WTC11 (cell line): ENCODE measurements around the gene ARHGEF17. TPM values are rescaled to one million over a fixed set of nuclear protein-coding genes. Genes with fewer than 3 reads are reported as not detected.

ENCODE experiments used
- ATAC-seq: fragments of 200-7000 bp; cut with Tn5 transposase; 2 replicates; pipeline ENCODE4 v1.10.0; 2021; ENCODE audit warnings: mild to moderate bottlenecking, moderate library complexity
- CTCF ChIA-PET: fragments of 300-600 bp; sonication (Branson Sonifier 250); formaldehyde crosslinking; loops from one replicate; lab custom pipeline; 2021; ENCODE audit warnings: antibody characterized with exemption; lab: Charles Lee
- POLR2A ChIA-PET: fragments of 350-600 bp; sonication (Branson Sonifier 250); formaldehyde crosslinking; loops from one replicate; lab custom pipeline; 2021; ENCODE audit warnings: antibody characterized with exemption; lab: Charles Lee
- DNase-seq: peaks from one replicate; pipeline ENCODE4 v3.0.0; 2021; ENCODE audit warnings: low spot score
- H3K27ac Mint-ChIP-seq: 2 replicates; pipeline ENCODE4 v1.8.0; 2021; ENCODE audit warnings: mixed read lengths
- H3K27me3 Mint-ChIP-seq: 2 replicates; pipeline ENCODE4 v1.8.0; 2021; ENCODE audit warnings: low read depth, mild to moderate bottlenecking, moderate library complexity, mixed read lengths
- H3K36me3 Mint-ChIP-seq: 2 replicates; pipeline ENCODE4 v1.8.0; 2021; ENCODE audit warnings: mixed read lengths
- H3K4me1 Mint-ChIP-seq: 2 replicates; pipeline ENCODE4 v1.8.0; 2022; ENCODE audit warnings: mixed read lengths
- H3K4me3 Mint-ChIP-seq: 2 replicates; pipeline ENCODE4 v1.8.0; 2021; ENCODE audit warnings: mild to moderate bottlenecking, moderate library complexity, mixed read lengths
- H3K9me3 Mint-ChIP-seq: 2 replicates; pipeline ENCODE4 v1.8.0; 2021; ENCODE audit warnings: mixed read lengths
- ATF2 ChIP-seq: sonication (generic); formaldehyde crosslinking; IDR thresholded peaks from 2 replicates; pipeline ENCODE4 v1.8.1; 2022; ENCODE audit warnings: low read depth, missing genetic modification reagents, borderline replicate concordance
- CREM ChIP-seq: sonication (generic); formaldehyde crosslinking; IDR thresholded peaks from 2 replicates; pipeline ENCODE4 v1.8.1; 2022; ENCODE audit warnings: mild to moderate bottlenecking, missing genetic modification reagents, moderate library complexity
- CTCF ChIP-seq: fragments of 200-600 bp; IDR thresholded peaks from 2 replicates; pipeline ENCODE4 v1.8.0; 2022; ENCODE audit warnings: antibody characterized with exemption
- EMX1 ChIP-seq: fragments of 250-450 bp; sonication (Bioruptor Pico); IDR thresholded peaks from 2 replicates; pipeline ENCODE4 v1.8.0; 2021; ENCODE audit warnings: mild to moderate bottlenecking
- ESRRA ChIP-seq: sonication (generic); formaldehyde crosslinking; IDR thresholded peaks from 2 replicates; pipeline ENCODE4 v1.8.1; 2022; ENCODE audit warnings: mild to moderate bottlenecking, missing genetic modification reagents, borderline replicate concordance
- ETV6 ChIP-seq: sonication (generic); formaldehyde crosslinking; IDR thresholded peaks from 2 replicates; pipeline ENCODE4 v1.8.1; 2022; ENCODE audit warnings: mild to moderate bottlenecking, missing genetic modification reagents
- FOXK1 ChIP-seq: sonication (generic); formaldehyde crosslinking; IDR thresholded peaks from 2 replicates; pipeline ENCODE4 v1.8.0; 2022; ENCODE audit warnings: mild to moderate bottlenecking, moderate library complexity, missing genetic modification reagents
- FOXP4 ChIP-seq: sonication (generic); formaldehyde crosslinking; IDR thresholded peaks from 2 replicates; pipeline ENCODE4 v1.8.0; 2022; ENCODE audit warnings: mild to moderate bottlenecking, missing genetic modification reagents
- GTF2I ChIP-seq: fragments of 250-450 bp; sonication (Bioruptor Pico); conservative IDR thresholded peaks from 2 replicates; pipeline ENCODE4 v1.4.0; 2021; ENCODE audit warnings: mild to moderate bottlenecking
- KAT7 ChIP-seq: sonication (generic); formaldehyde crosslinking; IDR thresholded peaks from 2 replicates; pipeline ENCODE4 v1.8.1; 2023; ENCODE audit warnings: missing genetic modification reagents, mild to moderate bottlenecking, borderline replicate concordance
- MAX ChIP-seq: sonication (generic); formaldehyde crosslinking; IDR thresholded peaks from 2 replicates; pipeline ENCODE4 v1.8.0; 2022; ENCODE audit warnings: mild to moderate bottlenecking, missing genetic modification reagents
- NFATC4 ChIP-seq: fragments of 250-450 bp; sonication (Bioruptor Pico); IDR thresholded peaks from 2 replicates; pipeline ENCODE4 v1.9.0; 2021; ENCODE audit warnings: mild to moderate bottlenecking
- NFYB ChIP-seq: sonication (generic); formaldehyde crosslinking; conservative IDR thresholded peaks from 2 replicates; pipeline ENCODE4 v1.8.0; 2022; ENCODE audit warnings: low read depth, missing genetic modification reagents
- NR3C1 ChIP-seq: sonication (generic); formaldehyde crosslinking; conservative IDR thresholded peaks from 2 replicates; pipeline ENCODE4 v1.8.1; 2023; ENCODE audit warnings: low read depth, mild to moderate bottlenecking, missing genetic modification reagents
- PREB ChIP-seq: sonication (generic); formaldehyde crosslinking; IDR thresholded peaks from 2 replicates; pipeline ENCODE4 v1.8.1; 2022; ENCODE audit warnings: mild to moderate bottlenecking, missing genetic modification reagents, moderate library complexity, borderline replicate concordance
- RELA ChIP-seq: sonication (generic); formaldehyde crosslinking; IDR thresholded peaks from 2 replicates; pipeline ENCODE4 v1.8.1; 2022; ENCODE audit warnings: missing genetic modification reagents, mild to moderate bottlenecking, borderline replicate concordance
- SOX15 ChIP-seq: fragments of 250-450 bp; sonication (Bioruptor Pico); IDR thresholded peaks from 2 replicates; pipeline ENCODE4 v1.9.0; 2021; ENCODE audit warnings: mild to moderate bottlenecking
- TEAD4 ChIP-seq: sonication (generic); formaldehyde crosslinking; IDR thresholded peaks from 2 replicates; pipeline ENCODE4 v1.8.0; 2022; ENCODE audit warnings: mild to moderate bottlenecking, missing genetic modification reagents
- TP53 ChIP-seq: sonication (generic); formaldehyde crosslinking; IDR thresholded peaks from 2 replicates; pipeline ENCODE4 v1.8.1; 2023; ENCODE audit warnings: mild to moderate bottlenecking, missing genetic modification reagents
- ZSCAN18 ChIP-seq: fragments of 250-450 bp; sonication (Bioruptor Pico); IDR thresholded peaks from 2 replicates; pipeline ENCODE4 v2.1.2; 2022; ENCODE audit warnings: mild to moderate bottlenecking, moderate library complexity
- total RNA-seq: library from RNA; stranded (reverse); gene quantifications from 3 replicates; pipeline ENCODE4 v1.2.3, GENCODE V29; 2021

ARHGEF17 gene
- total RNA-seq, 1 experiment from 2014 or later, result 18.2 TPM

- TF ChIP-seq ATF2 (CRISPR knock-in tag) (no peak), RELA (CRISPR knock-in tag) (no peak), ZSCAN18 (CRISPR knock-in tag) (no peak)
Measured at GRCh38 chr11:73398721-73399120, 90.6 kb downstream of the ARHGEF17 start (continued).

- no peak for TF ChIP-seq TP53 (CRISPR knock-in tag)
- TF ChIP-seq FOXK1 (CRISPR knock-in tag), result no peak
- no peak for TF ChIP-seq TEAD4 (CRISPR knock-in tag)
- TF ChIP-seq KAT7, result no peak
- TF ChIP-seq PREB (CRISPR knock-in tag), result no peak
- no peak for TF ChIP-seq CREM (CRISPR knock-in tag)
- no peak for TF ChIP-seq ESRRA
- no peak for TF ChIP-seq ETV6
- TF ChIP-seq NFYB (CRISPR knock-in tag), result no peak
- TF ChIP-seq EMX1 (CRISPR knock-in tag), result no peak
- TF ChIP-seq NR3C1 (CRISPR knock-in tag), result no peak
- TF ChIP-seq GTF2I, result no peak
- TF ChIP-seq MAX (CRISPR knock-in tag), result no peak
- TF ChIP-seq CTCF, result no peak
- no peak for TF ChIP-seq NFATC4 (CRISPR knock-in tag)
- TF ChIP-seq FOXP4 (CRISPR knock-in tag), result no peak
- TF ChIP-seq SOX15 (CRISPR knock-in tag), result no peak
- H3K27ac Mint-ChIP-seq, result no peak overlapping the region
- ATAC-seq (no peak), DNase-seq (no peak)
- CTCF ChIA-PET, result interaction anchor here (0.5 to 6.8 kb wide), 12 partner anchors 27 to 1258 kb away, joined by 3 to 54 read pairs (median 8); no protein-coding TSS in a partner anchor
- H3K9me3 Mint-ChIP-seq, result no peaks in the 10 kb centered on the region
- POLR2A ChIA-PET, result no interaction called here
- no peak overlapping the region for H3K4me3 Mint-ChIP-seq
- no peaks in the 10 kb centered on the region for H3K36me3 Mint-ChIP-seq
- no peaks in the 10 kb centered on the region for H3K27me3 Mint-ChIP-seq
- H3K4me1 Mint-ChIP-seq, result peaks cover 6% of the 10 kb centered on the region
Measured at GRCh38 chr11:73399159-73399590, 91.1 kb downstream of the ARHGEF17 start.
